K562 (cell line): Measurements from ENCODE around the gene BTBD2. TPM values are rescaled to one million over a fixed set of nuclear protein-coding genes. Genes with fewer than 3 reads are reported as not detected.
A peak's percentile ranks its signal among the peaks of the same experiment; 100 is the strongest.

Experiments
- ATF7 ChIP-seq: fragments of 450-650 bp; IDR thresholded peaks from 2 replicates; pipeline ENCODE4 v1.7.1; 2014; ENCODE audit warnings: mild to moderate bottlenecking, moderate library complexity
- DMBX1 ChIP-seq: fragments of 250-450 bp; sonication (Bioruptor Pico); IDR thresholded peaks from 2 replicates; pipeline ENCODE4 v1.8.0; 2022; ENCODE audit warnings: inconsistent platforms, mild to moderate bottlenecking, moderate library complexity, borderline replicate concordance
- DNMT1 ChIP-seq: fragments of 450-650 bp; IDR thresholded peaks from 2 replicates; pipeline ENCODE4 v1.6.1; 2016; ENCODE audit warnings: antibody characterized with exemption, mild to moderate bottlenecking
- ETV6 ChIP-seq, 3 experiments: fragments of 150-350 bp in 1 of 3; sonication (generic) in 1 of 3; formaldehyde crosslinking in 1 of 3; IDR thresholded peaks; 2 replicates each; pipeline versions ENCODE4 v1.6.1 to v1.8.0; 2014 to 2022; ENCODE audit warnings: borderline replicate concordance in 2 of 3, low read depth in 2 of 3, antibody characterized with exemption in 1 of 3, low read length in 1 of 3, mild to moderate bottlenecking in 1 of 3, missing genetic modification reagents in 1 of 3
- GATA2 ChIP-seq: sonication (generic); formaldehyde crosslinking; IDR thresholded peaks from 2 replicates; pipeline ENCODE4 v1.4.0; 2020; ENCODE audit warnings: mild to moderate bottlenecking, missing genetic modification reagents
- IFI16 ChIP-seq: fragments of 250-450 bp; sonication (Bioruptor Pico); IDR thresholded peaks from 2 replicates; pipeline ENCODE4 v2.1.2; 2022; ENCODE audit warnings: mild to moderate bottlenecking, inconsistent platforms
- JUN ChIP-seq, 2 experiments: sonication (generic) in 1 of 2; formaldehyde crosslinking in 1 of 2; IDR thresholded peaks; 2 replicates each; pipeline versions ENCODE4 v1.6.1 to v1.8.0; 2012 to 2022; ENCODE audit warnings: borderline replicate concordance in 2 of 2, mild to moderate bottlenecking in 2 of 2, improper control_type of control experiment in 1 of 2, low read depth in 1 of 2, low read length in 1 of 2, missing genetic modification reagents in 1 of 2
- L3MBTL2 ChIP-seq: fragments of 450-650 bp; IDR thresholded peaks from 2 replicates; pipeline ENCODE4 v1.6.1; 2016; ENCODE audit warnings: mild to moderate bottlenecking, moderate library complexity
- MTA2 ChIP-seq: fragments of 450-650 bp; IDR thresholded peaks from 2 replicates; pipeline ENCODE4 v1.6.1; 2016; ENCODE audit warnings: low read depth
- NCOA1 ChIP-seq: fragments of 450-650 bp; IDR thresholded peaks from 2 replicates; pipeline ENCODE4 v1.6.1; 2016; ENCODE audit warnings: low read depth
- POLR2AphosphoS2 ChIP-seq: IDR thresholded peaks from 2 replicates; pipeline ENCODE4 v1.6.1; 2012; ENCODE audit warnings: low read length, improper control_type of control experiment
- RBM39 ChIP-seq: fragments of 200-400 bp; formaldehyde crosslinking; optimal IDR thresholded peaks from 2 replicates; pipeline ENCODE3; 2018; ENCODE audit warnings: low read depth, low read length
- ZNF263 ChIP-seq: sonication (generic); formaldehyde crosslinking; IDR thresholded peaks from 2 replicates; pipeline ENCODE4 v1.8.0; 2022; ENCODE audit warnings: mild to moderate bottlenecking, missing genetic modification reagents, borderline replicate concordance
- ZNF785 ChIP-seq: fragments of 250-450 bp; sonication (Bioruptor Pico); IDR thresholded peaks from 2 replicates; pipeline ENCODE4 v1.4.0; 2020; ENCODE audit warnings: mild to moderate bottlenecking
- polyA plus RNA-seq, 8 experiments: library from polyadenylated mRNA; depleted of rRNA in 4 of 8; stranded (reverse) in 5 of 8; unstranded in 3 of 8; fragments of >200 nt; fragmentation: Nextera tagmentation in 2 of 8; fragmentation: Illumina TruSeq in 1 of 8; extraction: Ambion mirVana in 2 of 8; extraction: Trizol in 1 of 8; gene quantifications; 2 replicates each; pipeline versions ENCODE4 v1.2.1 to v1.2.3, GENCODE V29; 2011 to 2014; ENCODE audit warnings: inconsistent platforms in 1 of 8, missing spikeins in 1 of 8
- total RNA-seq, 7 experiments: library from RNA; depleted of rRNA in 6 of 7; stranded (reverse); fragments of >200 nt in 6 of 7; fragmentation: Illumina TruSeq in 2 of 7; extraction: Trizol in 2 of 7; gene quantifications; 2 replicates each; pipeline versions ENCODE4 v1.2.1 to v1.2.3, GENCODE V29; 2011 to 2021; ENCODE audit warnings: low replicate concordance in 1 of 7
- TF ChIP-seq, protein P1 (sequence below): fragments of 450-650 bp; formaldehyde crosslinking; IDR thresholded peaks from 2 replicates; pipeline ENCODE4 v1.4.0; 2020; ENCODE audit warnings: mild to moderate bottlenecking, moderate library complexity
- TF ChIP-seq, protein P2 (sequence below): fragments of 450-650 bp; IDR thresholded peaks from 2 replicates; pipeline ENCODE4 v1.6.1; 2016; ENCODE audit warnings: mild to moderate bottlenecking
- TF ChIP-seq, protein P3 (sequence below): fragments of 250-450 bp; sonication (Bioruptor Pico); IDR thresholded peaks from 2 replicates; pipeline ENCODE4 v1.9.0; 2021; ENCODE audit warnings: mild to moderate bottlenecking
- TF ChIP-seq, protein P4 (sequence below), 2 experiments: fragments of 250-450 bp in 1 of 2; fragments of 450-650 bp in 1 of 2; sonication (Bioruptor Pico) in 1 of 2; IDR thresholded peaks; 2 replicates each; pipeline versions ENCODE4 v1.6.1 to v1.8.0; 2016 to 2021; ENCODE audit warnings: mild to moderate bottlenecking in 2 of 2, moderate library complexity in 2 of 2, missing compliant biosample characterization in 1 of 2, missing genetic modification characterization in 1 of 2
- TF ChIP-seq, protein P5 (sequence below): fragments of 250-450 bp; sonication (Bioruptor Pico); IDR thresholded peaks from 2 replicates; pipeline ENCODE4 v1.9.0; 2021; ENCODE audit warnings: mild to moderate bottlenecking, inconsistent platforms

The BTBD2 gene
- total and polyA plus RNA-seq, 9 of the 15 experiments (the other 6 are each of a cell fraction or from before 2014, with no cell fraction given) = 0.10 to 15.6 (median 6.9) TPM

DNA sequence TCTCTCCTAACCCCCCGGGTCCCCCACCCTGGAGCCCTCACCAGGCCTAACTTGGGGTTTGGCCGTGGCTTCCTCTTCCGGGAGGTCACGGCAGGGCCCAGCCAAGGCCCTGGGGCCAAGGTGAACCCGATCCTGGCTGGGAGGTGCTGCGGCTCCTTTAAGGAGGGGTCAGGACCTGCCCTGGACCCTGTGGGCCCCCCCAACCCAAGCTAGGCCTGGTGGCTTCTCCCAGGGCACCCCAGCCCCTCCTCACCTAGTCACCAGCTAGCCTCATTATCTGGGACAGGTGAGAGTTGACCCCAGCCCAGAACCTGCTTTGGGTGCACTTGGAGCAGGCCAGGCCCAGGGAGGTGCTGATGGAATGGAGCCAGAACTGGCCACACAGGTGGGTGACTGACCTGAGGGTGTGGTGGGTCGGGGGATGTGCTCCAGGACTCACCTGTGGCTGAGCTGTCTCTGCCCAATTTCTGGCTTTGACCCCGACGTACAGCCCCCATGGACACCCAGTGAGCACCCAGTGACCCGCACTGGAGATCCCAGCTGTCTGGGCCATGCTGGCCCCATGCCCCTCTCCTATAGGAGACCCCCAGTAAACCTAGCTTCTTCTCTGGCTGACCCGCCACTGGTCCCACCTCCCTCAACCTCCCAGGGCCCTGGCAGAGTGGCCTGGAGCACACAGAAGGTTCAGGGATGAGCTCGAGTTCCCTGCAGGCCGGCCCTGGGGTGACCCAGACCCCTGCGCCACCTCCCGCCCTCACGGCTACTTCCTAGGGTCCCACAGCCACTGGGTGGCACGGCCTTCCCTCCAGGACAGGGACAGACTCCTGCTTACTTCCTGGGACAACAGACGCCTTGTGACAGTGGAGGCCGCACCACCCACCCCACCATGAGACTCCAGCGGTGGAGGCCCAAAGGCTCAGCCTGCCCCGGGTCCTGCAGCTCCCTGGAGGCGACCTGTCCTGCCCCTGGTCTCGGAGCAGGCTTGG lies 42.3 kb upstream of the BTBD2 start (continued):
- TF ChIP-seq, protein P1, sequence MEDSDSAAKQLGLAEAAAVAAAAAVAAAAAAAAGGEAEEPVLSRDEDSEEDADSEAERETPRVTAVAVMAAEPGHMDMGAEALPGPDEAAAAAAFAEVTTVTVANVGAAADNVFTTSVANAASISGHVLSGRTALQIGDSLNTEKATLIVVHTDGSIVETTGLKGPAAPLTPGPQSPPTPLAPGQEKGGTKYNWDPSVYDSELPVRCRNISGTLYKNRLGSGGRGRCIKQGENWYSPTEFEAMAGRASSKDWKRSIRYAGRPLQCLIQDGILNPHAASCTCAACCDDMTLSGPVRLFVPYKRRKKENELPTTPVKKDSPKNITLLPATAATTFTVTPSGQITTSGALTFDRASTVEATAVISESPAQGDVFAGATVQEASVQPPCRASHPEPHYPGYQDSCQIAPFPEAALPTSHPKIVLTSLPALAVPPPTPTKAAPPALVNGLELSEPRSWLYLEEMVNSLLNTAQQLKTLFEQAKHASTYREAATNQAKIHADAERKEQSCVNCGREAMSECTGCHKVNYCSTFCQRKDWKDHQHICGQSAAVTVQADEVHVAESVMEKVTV (CRISPR knock-in tag) = no peak
- TF ChIP-seq NCOA1 = no peak
- TF ChIP-seq, protein P2, sequence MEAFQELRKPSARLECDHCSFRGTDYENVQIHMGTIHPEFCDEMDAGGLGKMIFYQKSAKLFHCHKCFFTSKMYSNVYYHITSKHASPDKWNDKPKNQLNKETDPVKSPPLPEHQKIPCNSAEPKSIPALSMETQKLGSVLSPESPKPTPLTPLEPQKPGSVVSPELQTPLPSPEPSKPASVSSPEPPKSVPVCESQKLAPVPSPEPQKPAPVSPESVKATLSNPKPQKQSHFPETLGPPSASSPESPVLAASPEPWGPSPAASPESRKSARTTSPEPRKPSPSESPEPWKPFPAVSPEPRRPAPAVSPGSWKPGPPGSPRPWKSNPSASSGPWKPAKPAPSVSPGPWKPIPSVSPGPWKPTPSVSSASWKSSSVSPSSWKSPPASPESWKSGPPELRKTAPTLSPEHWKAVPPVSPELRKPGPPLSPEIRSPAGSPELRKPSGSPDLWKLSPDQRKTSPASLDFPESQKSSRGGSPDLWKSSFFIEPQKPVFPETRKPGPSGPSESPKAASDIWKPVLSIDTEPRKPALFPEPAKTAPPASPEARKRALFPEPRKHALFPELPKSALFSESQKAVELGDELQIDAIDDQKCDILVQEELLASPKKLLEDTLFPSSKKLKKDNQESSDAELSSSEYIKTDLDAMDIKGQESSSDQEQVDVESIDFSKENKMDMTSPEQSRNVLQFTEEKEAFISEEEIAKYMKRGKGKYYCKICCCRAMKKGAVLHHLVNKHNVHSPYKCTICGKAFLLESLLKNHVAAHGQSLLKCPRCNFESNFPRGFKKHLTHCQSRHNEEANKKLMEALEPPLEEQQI = no peak
- TF ChIP-seq POLR2AphosphoS2 = no peak
- no peak for TF ChIP-seq IFI16 (CRISPR knock-in tag)
- peak; percentile 48; the same call in 1 of the 2 replicates for TF ChIP-seq DMBX1 (CRISPR knock-in tag)
- TF ChIP-seq, protein P3, sequence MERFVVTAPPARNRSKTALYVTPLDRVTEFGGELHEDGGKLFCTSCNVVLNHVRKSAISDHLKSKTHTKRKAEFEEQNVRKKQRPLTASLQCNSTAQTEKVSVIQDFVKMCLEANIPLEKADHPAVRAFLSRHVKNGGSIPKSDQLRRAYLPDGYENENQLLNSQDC (CRISPR knock-in tag) = no peak
- no peak for TF ChIP-seq RBM39
- no peak for TF ChIP-seq ETV6 (IDR thresholded peaks at IDR 0.05; ENCODE audit: borderline replicate concordance in 1 of 2, low read depth in 2 of 2, low read length in 1 of 2)
- TF ChIP-seq ETV6 (CRISPR knock-in tag; IDR thresholded peaks at IDR 0.05; ENCODE audit: borderline replicate concordance) = no peak
- TF ChIP-seq DNMT1 = no peak
- no peak for TF ChIP-seq ATF7
- TF ChIP-seq, protein P4, sequence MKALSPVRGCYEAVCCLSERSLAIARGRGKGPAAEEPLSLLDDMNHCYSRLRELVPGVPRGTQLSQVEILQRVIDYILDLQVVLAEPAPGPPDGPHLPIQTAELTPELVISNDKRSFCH (CRISPR knock-in tag; IDR thresholded peaks at IDR 0.05) = no peak
- TF ChIP-seq, protein P4 (tag; IDR thresholded peaks at IDR 0.05) = peak; percentile 35
- no peak for TF ChIP-seq ZNF263 (CRISPR knock-in tag)
- no peak for TF ChIP-seq L3MBTL2
- TF ChIP-seq GATA2 (CRISPR knock-in tag) = no peak
- TF ChIP-seq ZNF785 (CRISPR knock-in tag) = no peak
- TF ChIP-seq, protein P5, sequence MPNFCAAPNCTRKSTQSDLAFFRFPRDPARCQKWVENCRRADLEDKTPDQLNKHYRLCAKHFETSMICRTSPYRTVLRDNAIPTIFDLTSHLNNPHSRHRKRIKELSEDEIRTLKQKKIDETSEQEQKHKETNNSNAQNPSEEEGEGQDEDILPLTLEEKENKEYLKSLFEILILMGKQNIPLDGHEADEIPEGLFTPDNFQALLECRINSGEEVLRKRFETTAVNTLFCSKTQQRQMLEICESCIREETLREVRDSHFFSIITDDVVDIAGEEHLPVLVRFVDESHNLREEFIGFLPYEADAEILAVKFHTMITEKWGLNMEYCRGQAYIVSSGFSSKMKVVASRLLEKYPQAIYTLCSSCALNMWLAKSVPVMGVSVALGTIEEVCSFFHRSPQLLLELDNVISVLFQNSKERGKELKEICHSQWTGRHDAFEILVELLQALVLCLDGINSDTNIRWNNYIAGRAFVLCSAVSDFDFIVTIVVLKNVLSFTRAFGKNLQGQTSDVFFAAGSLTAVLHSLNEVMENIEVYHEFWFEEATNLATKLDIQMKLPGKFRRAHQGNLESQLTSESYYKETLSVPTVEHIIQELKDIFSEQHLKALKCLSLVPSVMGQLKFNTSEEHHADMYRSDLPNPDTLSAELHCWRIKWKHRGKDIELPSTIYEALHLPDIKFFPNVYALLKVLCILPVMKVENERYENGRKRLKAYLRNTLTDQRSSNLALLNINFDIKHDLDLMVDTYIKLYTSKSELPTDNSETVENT (CRISPR knock-in tag) = no peak
- TF ChIP-seq JUN (IDR thresholded peaks at IDR 0.05; ENCODE audit: borderline replicate concordance, low read depth, low read length) = no peak
- no peak for TF ChIP-seq JUN (CRISPR knock-in tag; IDR thresholded peaks at IDR 0.05; ENCODE audit: borderline replicate concordance)
- TF ChIP-seq MTA2 = no peak
